Measurements from ENCODE around the gene CDC42. TPM values are rescaled to one million over a fixed set of nuclear protein-coding genes. Genes with fewer than 3 reads are reported as not detected.

CDC42 gene
- total and polyA plus RNA-seq, 2 donors (not counting 1 experiment from before 2014, with no cell fraction given), result 325 to 446 TPM

DNA sequence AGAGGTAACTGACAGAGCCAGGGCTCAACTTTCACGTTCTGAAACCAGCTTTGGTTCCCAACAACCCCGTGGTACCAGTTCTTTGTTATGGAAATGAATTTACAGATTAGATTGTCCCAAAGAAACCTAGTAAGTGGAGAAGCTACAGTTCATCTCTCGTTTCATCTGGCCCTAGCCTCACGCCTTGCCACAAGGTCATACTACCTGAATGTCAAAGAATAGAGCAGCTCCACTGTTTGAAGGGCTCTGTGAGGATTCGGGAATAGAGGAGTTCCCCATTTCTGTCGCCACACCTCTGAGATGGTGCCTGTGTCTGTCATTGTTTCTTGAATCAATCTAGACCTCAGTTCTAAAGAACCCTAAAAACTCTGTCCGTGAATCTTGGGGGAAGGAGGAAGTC lies 15.0 kb upstream of the CDC42 start:
- H3K79me2 ChIP-seq (ENCODE audit: control insufficient read depth, insufficient read depth, low read length), result no peaks in the 10 kb centered on the region
- peaks cover 4% of the 10 kb centered on the region for H3K4me1 ChIP-seq (ENCODE audit: control insufficient read depth, extremely low read depth, insufficient read depth, low read length)
- no peaks in the 10 kb centered on the region for H3K36me3 ChIP-seq (ENCODE audit: control insufficient read depth, insufficient read depth, low read length)
- H3K4me3 ChIP-seq (replicated peaks in 1 of 4; ENCODE audit: control extremely low read depth in 1 of 4, insufficient read depth in 1 of 4, low read depth in 3 of 4, low read length in 4 of 4), result no peak overlapping the region
- no peaks in the 10 kb centered on the region for H3K27me3 ChIP-seq (ENCODE audit: control insufficient read depth, insufficient read depth, low read length)
- peak overlapping the region; percentile 17 for H2AFZ ChIP-seq (ENCODE audit: low read length)
- H3K9ac ChIP-seq (ENCODE audit: insufficient read depth, low read length), result no peak overlapping the region
- no peaks in the 10 kb centered on the region for H3K9me3 ChIP-seq (ENCODE audit: control insufficient read depth, insufficient read depth, low read depth, low read length)
- DNase-seq (ENCODE audit: low read depth in 2 of 2), result no peak
- no peaks in the 10 kb centered on the region for H4K20me1 ChIP-seq (ENCODE audit: control insufficient read depth, extremely low read depth, insufficient read depth, low read length)
- H3K4me2 ChIP-seq (ENCODE audit: extremely low read depth, insufficient read depth, low read length), result no peak overlapping the region
- no peak overlapping the region for H3K27ac ChIP-seq (ENCODE audit: insufficient read depth, low read length)
- TF ChIP-seq, protein P1, sequence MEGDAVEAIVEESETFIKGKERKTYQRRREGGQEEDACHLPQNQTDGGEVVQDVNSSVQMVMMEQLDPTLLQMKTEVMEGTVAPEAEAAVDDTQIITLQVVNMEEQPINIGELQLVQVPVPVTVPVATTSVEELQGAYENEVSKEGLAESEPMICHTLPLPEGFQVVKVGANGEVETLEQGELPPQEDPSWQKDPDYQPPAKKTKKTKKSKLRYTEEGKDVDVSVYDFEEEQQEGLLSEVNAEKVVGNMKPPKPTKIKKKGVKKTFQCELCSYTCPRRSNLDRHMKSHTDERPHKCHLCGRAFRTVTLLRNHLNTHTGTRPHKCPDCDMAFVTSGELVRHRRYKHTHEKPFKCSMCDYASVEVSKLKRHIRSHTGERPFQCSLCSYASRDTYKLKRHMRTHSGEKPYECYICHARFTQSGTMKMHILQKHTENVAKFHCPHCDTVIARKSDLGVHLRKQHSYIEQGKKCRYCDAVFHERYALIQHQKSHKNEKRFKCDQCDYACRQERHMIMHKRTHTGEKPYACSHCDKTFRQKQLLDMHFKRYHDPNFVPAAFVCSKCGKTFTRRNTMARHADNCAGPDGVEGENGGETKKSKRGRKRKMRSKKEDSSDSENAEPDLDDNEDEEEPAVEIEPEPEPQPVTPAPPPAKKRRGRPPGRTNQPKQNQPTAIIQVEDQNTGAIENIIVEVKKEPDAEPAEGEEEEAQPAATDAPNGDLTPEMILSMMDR (conservative IDR thresholded peaks at IDR 0.05 in 1 of 2, IDR thresholded peaks at IDR 0.05 in 1 of 2; ENCODE audit: low read depth in 1 of 2, low read length in 2 of 2), result no peak
- no peak for TF ChIP-seq EZH2 (IDR thresholded peaks at IDR 0.05; ENCODE audit: low read length, missing control alignments)

DNA sequence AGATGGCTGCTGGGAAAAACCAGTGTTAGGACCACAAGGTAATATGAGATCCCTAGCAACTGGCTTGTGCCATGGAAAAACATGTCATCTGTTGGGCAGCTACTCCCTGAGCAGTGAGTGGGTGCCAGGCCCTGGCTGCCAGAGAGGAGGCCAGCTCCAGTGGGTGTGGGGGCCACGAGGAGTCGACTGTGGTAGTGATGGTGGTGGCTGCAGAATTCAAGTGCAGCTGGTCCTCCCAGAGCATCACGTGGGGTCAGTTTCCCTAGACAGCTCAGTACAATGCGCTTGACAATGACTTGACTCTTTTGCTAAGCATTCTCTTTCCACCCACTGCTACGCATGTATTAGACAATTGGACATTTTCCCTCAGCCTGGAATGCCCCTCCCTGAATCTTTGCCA lies 14.5 kb upstream of the CDC42 start:
- H3K36me3 ChIP-seq (ENCODE audit: control insufficient read depth, insufficient read depth, low read length), result no peaks in the 10 kb centered on the region
- H3K9ac ChIP-seq (ENCODE audit: insufficient read depth, low read length), result no peak overlapping the region
- H3K27me3 ChIP-seq (ENCODE audit: control insufficient read depth, insufficient read depth, low read length), result no peaks in the 10 kb centered on the region
- H3K4me1 ChIP-seq (ENCODE audit: control insufficient read depth, extremely low read depth, insufficient read depth, low read length), result peaks cover 4% of the 10 kb centered on the region
- no peaks in the 10 kb centered on the region for H3K9me3 ChIP-seq (ENCODE audit: control insufficient read depth, insufficient read depth, low read depth, low read length)
- H2AFZ ChIP-seq (ENCODE audit: low read length), result no peak overlapping the region
- no peaks in the 10 kb centered on the region for H4K20me1 ChIP-seq (ENCODE audit: control insufficient read depth, extremely low read depth, insufficient read depth, low read length)
- H3K4me3 ChIP-seq (replicated peaks in 1 of 4; ENCODE audit: control extremely low read depth in 1 of 4, insufficient read depth in 1 of 4, low read depth in 3 of 4, low read length in 4 of 4), result no peak overlapping the region
- DNase-seq (ENCODE audit: low read depth in 2 of 2), result peak in 1 of 2 donors; percentile 43
- TF ChIP-seq, protein P1 (conservative IDR thresholded peaks at IDR 0.05 in 1 of 2, IDR thresholded peaks at IDR 0.05 in 1 of 2; ENCODE audit: low read depth in 1 of 2, low read length in 2 of 2), result no peak
- no peak for TF ChIP-seq EZH2 (IDR thresholded peaks at IDR 0.05; ENCODE audit: low read length, missing control alignments)
- H3K27ac ChIP-seq (ENCODE audit: insufficient read depth, low read length), result no peak overlapping the region
- H3K4me2 ChIP-seq (ENCODE audit: extremely low read depth, insufficient read depth, low read length), result no peak overlapping the region
- H3K79me2 ChIP-seq (ENCODE audit: control insufficient read depth, insufficient read depth, low read length), result no peaks in the 10 kb centered on the region

DNA sequence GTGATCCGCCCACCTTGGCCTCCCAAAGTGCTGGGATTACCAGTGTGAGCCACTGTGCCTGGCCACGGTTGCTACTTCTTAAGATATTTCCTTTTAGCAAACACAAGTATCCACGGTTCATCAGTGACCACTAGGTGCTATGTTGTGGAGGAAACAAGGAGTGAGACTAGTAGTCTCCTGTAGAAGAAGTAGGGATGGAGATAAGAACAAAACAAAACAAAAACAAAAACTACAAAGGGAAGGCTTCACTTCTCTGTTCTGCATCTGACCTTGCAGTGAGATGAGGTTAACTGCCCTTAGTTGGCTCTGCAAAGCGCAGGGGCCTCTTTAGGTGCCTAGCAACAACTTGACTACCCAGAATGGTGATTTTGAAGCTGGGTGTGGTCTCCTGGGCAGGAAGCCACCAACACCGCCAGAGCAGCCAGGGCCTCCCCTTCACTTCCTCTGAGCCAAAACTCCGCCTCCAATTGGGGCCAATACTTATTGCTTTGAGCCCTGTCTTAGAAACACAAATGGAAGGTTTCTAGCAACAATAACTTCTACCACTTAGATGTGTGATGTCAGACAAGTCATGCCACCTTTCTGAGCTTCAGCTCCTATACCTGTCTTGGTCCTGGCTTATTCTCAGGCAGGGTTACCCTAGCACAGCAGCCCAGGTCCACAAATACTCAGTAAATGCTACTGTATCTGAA lies 12.8 kb upstream of the CDC42 start:
- TF ChIP-seq EZH2 (IDR thresholded peaks at IDR 0.05; ENCODE audit: low read length, missing control alignments), result no peak
- TF ChIP-seq, protein P1 (conservative IDR thresholded peaks at IDR 0.05 in 1 of 2, IDR thresholded peaks at IDR 0.05 in 1 of 2; ENCODE audit: low read depth in 1 of 2, low read length in 2 of 2), result no peak
- Histone ChIP-seq H3K4me3 (replicated peaks in 1 of 4; ENCODE audit: control extremely low read depth in 1 of 4, insufficient read depth in 1 of 4, low read depth in 3 of 4, low read length in 4 of 4) (peak overlapping the region in 1 of 4 experiments; percentile 11), H4K20me1 (ENCODE audit: control insufficient read depth, extremely low read depth, insufficient read depth, low read length) (no peaks in the 10 kb centered on the region), H3K27ac (ENCODE audit: insufficient read depth, low read length) (no peak overlapping the region), H3K9me3 (ENCODE audit: control insufficient read depth, insufficient read depth, low read depth, low read length) (no peaks in the 10 kb centered on the region), H2AFZ (ENCODE audit: low read length) (peak overlapping the region; percentile 63), H3K27me3 (ENCODE audit: control insufficient read depth, insufficient read depth, low read length) (no peaks in the 10 kb centered on the region), H3K4me2 (ENCODE audit: extremely low read depth, insufficient read depth, low read length) (peak overlapping the region; percentile 69), H3K36me3 (ENCODE audit: control insufficient read depth, insufficient read depth, low read length) (no peaks in the 10 kb centered on the region), H3K79me2 (ENCODE audit: control insufficient read depth, insufficient read depth, low read length) (no peaks in the 10 kb centered on the region), H3K9ac (ENCODE audit: insufficient read depth, low read length) (no peak overlapping the region), H3K4me1 (ENCODE audit: control insufficient read depth, extremely low read depth, insufficient read depth, low read length) (peaks cover 5% of the 10 kb centered on the region)
- peak; percentile 59 to 89 for DNase-seq (ENCODE audit: low read depth in 2 of 2)
